SH-SY5Y (cell line): ENCODE data around the gene PDPN.

Experiments
- GATA2 ChIP-seq: IDR thresholded peaks from 2 replicates; pipeline ENCODE4 v1.6.1; 2011; ENCODE audit warnings: mild to moderate bottlenecking, low read depth, low read length
- GATA3 ChIP-seq: IDR thresholded peaks from 2 replicates; pipeline ENCODE4 v1.6.1; 2011; ENCODE audit warnings: low read depth, mild to moderate bottlenecking, low read length, moderate library complexity

DNA sequence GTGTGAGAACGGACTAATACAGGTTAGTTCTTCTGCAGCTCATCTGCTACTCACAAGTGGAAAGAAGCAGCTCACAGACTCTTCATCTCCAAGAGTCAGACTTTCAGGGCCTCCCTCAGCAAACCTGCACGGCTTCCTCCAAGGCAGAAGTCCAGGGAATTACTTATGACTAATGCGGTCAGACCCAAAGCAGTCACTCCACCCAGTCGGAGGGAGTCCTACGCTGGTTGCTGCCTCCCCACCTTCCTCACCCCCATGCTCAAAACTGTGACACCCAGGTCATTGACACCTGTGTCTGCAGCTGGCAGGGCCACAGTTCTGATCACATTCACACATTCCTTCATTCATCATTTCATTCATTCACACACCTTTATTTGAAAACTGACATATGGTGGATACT is 77.9 kb downstream of the PDPN start:
- TF ChIP-seq GATA3 (no peak), GATA2 (no peak)
